GM06990 (cell line): ENCODE results near the gene BAMBI.

ENCODE experiments used
- DNase-seq: peaks from one replicate; pipeline ENCODE4 v3.0.0-alpha.2; 2011; ENCODE audit not compliant: insufficient read length; ENCODE audit errors: extremely low read depth
- H3K27me3 ChIP-seq: replicated peaks from 2 replicates; pipeline ENCODE4 v1.6.0; 2011; ENCODE audit warnings: low read length; ENCODE audit not compliant: control insufficient read depth, insufficient read depth
- H3K36me3 ChIP-seq: 2 replicates; pipeline ENCODE4 v1.5.1; 2011; ENCODE audit warnings: low read length; ENCODE audit not compliant: control insufficient read depth, insufficient read depth
- H3K4me3 ChIP-seq: replicated peaks from 2 replicates; pipeline ENCODE4 v1.5.1; 2011; ENCODE audit warnings: low read depth, mild to moderate bottlenecking, control low read depth, low read length
- TF ChIP-seq, protein P1 (sequence below): IDR thresholded peaks from 2 replicates; pipeline ENCODE4 v1.5.1; 2011; ENCODE audit warnings: low read length, control low read depth, mild to moderate bottlenecking, inconsistent platforms; ENCODE audit not compliant: insufficient read depth, poor library complexity, severe bottlenecking

BAMBI gene

DNA sequence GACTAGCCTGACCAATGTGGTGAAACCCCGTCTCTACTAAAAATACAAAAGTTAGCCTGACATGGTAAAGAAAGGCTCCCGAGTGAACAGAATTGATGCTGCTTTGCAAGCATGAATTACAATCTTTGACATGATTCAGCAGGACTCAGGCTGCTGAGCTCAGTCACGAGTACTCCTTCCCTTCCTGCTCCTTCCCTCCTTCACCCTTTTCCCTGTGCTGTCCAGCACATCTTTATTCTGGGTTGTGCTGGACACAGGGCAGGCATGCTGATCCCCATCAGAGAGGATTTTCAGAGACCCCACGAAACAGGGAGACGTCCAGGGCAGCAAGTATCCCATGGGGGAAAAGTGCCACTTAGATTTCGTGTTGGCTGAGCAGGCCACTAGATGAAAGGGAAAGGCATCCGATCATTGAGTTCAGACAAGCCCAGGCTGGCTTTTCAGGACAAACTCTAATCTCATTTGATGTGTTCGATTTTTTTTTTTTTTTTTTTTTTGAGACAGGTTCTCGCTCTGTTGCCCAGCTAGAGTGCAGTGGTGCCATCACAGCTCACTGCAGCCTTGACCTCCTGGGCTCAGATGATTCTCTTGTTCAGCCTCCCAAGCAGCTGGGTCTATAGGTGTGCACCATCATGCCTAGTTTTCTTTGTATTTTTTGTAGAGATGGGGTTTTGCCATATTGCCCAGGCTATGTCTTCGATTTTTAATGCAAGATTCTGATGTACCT lies 36.5 kb downstream of the BAMBI start:
- no peak overlapping the region for H3K4me3 ChIP-seq
- H3K27me3 ChIP-seq, result no peaks in the 10 kb centered on the region; the same call in 1 of the 2 replicates
- no peaks in the 10 kb centered on the region for H3K36me3 ChIP-seq
- TF ChIP-seq, protein P1, sequence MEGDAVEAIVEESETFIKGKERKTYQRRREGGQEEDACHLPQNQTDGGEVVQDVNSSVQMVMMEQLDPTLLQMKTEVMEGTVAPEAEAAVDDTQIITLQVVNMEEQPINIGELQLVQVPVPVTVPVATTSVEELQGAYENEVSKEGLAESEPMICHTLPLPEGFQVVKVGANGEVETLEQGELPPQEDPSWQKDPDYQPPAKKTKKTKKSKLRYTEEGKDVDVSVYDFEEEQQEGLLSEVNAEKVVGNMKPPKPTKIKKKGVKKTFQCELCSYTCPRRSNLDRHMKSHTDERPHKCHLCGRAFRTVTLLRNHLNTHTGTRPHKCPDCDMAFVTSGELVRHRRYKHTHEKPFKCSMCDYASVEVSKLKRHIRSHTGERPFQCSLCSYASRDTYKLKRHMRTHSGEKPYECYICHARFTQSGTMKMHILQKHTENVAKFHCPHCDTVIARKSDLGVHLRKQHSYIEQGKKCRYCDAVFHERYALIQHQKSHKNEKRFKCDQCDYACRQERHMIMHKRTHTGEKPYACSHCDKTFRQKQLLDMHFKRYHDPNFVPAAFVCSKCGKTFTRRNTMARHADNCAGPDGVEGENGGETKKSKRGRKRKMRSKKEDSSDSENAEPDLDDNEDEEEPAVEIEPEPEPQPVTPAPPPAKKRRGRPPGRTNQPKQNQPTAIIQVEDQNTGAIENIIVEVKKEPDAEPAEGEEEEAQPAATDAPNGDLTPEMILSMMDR, result no peak
- no peak for DNase-seq

DNA sequence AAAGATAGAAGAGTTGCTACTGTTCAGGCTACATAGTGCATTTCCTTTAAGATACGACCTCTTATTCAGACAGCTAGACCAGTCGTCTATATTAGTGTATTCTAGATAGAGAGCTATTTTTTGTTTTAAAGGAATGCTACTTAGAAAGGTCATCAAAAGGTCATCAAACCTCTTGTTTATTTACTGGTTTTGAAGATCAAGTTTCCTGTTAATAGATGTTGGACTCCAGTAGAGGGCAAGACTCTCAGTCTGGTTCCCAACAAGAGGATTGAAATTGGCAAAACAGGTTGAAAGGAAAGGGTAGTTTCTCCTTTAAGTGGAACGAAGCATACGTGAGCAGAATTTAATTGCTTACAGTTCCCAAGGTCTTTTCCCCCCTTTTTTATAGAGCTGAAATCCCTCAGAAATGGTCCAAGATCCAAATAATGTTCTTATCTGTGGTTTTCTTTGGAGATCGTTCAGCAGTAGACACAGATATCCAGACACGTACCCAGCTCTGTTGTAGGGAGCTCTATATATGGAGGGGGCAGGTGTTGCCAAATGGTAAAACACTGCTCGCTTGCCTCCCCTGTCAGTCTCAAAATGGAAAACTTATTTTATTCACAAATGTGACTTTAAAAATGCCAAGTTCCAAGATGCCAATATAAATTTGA lies 37.2 kb downstream of the BAMBI start:
- H3K4me3 ChIP-seq, result no peak overlapping the region
- H3K27me3 ChIP-seq, result no peaks in the 10 kb centered on the region; the same call in 1 of the 2 replicates
- no peak for DNase-seq
- TF ChIP-seq, protein P1, result no peak
- no peaks in the 10 kb centered on the region for H3K36me3 ChIP-seq

DNA sequence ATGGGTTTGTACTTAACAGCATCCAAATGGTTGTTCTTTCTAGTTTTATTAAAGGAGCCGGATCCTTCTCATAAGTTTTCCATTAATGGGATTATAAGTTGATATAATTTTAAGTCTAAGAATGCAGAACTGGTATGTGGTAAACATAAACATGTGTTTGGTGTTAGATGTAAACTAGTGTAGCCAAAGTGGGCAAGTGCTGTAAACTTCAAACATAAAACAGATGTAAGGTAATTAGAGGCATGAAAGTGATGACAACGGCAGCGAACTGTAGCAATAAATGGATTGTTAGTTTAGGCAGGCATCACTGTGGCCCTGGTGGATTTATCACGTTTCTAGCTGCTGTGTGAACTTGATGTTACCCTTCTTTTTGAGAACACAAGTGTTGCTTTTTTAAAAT lies 37.9 kb downstream of the BAMBI start:
- TF ChIP-seq, protein P1, result no peak
- Histone ChIP-seq H3K36me3 (no peaks in the 10 kb centered on the region), H3K27me3 (no peaks in the 10 kb centered on the region; the same call in 1 of the 2 replicates), H3K4me3 (no peak overlapping the region)
- no peak for DNase-seq

DNA sequence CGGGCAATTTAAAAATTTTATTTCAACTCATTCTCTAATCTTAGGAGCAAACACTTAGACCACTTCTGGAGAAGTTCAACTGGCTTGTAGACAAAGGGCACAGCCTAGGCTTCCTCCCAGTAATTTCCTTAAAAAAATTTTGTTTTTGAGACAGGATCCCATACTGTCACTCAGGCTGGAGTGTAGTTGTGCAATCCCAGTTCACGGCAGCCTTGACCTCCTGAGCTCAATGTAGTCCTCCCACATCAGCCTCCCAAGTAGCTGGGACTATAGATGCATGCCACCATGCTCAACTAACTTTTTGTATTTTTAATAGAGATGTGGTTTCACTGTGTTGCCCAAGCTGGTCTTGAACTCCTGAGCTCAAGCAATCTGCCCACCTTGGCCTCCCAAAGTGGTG lies 38.4 kb downstream of the BAMBI start:
- no peak for DNase-seq
- H3K27me3 ChIP-seq, result no peaks in the 10 kb centered on the region; the same call in 1 of the 2 replicates

DNA sequence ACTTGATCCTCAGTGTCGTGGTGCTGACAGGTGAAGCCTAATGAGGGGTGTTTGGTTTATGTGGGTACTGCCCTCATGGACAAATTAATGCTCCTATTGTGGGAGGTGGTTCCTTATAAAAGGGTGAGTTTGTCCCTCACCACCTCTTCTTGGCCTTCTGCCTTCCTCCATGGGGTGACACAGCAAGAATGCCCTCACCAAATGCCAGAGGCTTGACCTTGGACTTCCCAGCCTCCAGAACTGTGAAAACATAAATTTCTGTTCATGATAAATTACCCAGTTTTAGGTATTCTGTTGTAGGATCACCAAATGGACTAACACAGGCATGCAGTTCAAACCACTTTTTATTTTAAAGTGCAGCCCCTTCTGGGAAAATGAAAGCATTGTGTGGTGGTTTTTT lies 39.4 kb downstream of the BAMBI start:
- Histone ChIP-seq H3K27me3 (peaks cover 2% of the 10 kb centered on the region; the same call in 1 of the 2 replicates), H3K4me3 (no peak overlapping the region), H3K36me3 (no peaks in the 10 kb centered on the region)
- TF ChIP-seq, protein P1, result no peak
- no peak for DNase-seq

More for the DNA sequence above, 38.4 kb downstream of the BAMBI start:
- H3K4me3 ChIP-seq, result no peak overlapping the region
- no peaks in the 10 kb centered on the region for H3K36me3 ChIP-seq
- TF ChIP-seq, protein P1, result no peak
